Endothelial cell of umbilical vein (primary cell): ENCODE results near the gene SYNJ2BP. TPM values are rescaled to one million over a fixed set of nuclear protein-coding genes. Genes with fewer than 3 reads are reported as not detected.

Experiments used
- BruUV-seq: library from RNA; stranded (reverse); fragments of 400-500 nt; replicated peaks from 2 replicates; lab custom pipeline; 2021; lab: Mats Ljungman, UMichigan
- CTCF ChIA-PET: fragments of 300-600, 350-600 bp; sonication (Branson Sonifier 250); formaldehyde crosslinking; loops from one replicate; lab custom pipeline; 2021; ENCODE audit warnings: antibody characterized with exemption, inconsistent platforms; lab: Charles Lee
- POLR2A ChIA-PET: fragments of 300-600, 350-600 bp; sonication (Branson Sonifier 250); formaldehyde crosslinking; loops from one replicate; lab custom pipeline; 2021; ENCODE audit warnings: antibody characterized with exemption, inconsistent platforms; lab: Charles Lee
- DNase-seq: peaks from one replicate; pipeline ENCODE4 v3.0.0-alpha.2; 2011; ENCODE audit warnings: low read depth, low spot score
- FAIRE-seq: peaks from 2 replicates; lab custom pipeline; 2011; peaks lifted over from hg19 to GRCh38; lab: Jason Lieb, UNC
- H2AFZ ChIP-seq: 2 replicates; pipeline ENCODE4 v1.6.0; 2012; ENCODE audit warnings: low read depth, low read length, control low read depth, inconsistent platforms
- H3K27ac ChIP-seq: 2 replicates; pipeline ENCODE4 v1.5.1; 2011; ENCODE audit warnings: low read depth, mild to moderate bottlenecking, control low read depth, low read length, moderate library complexity; ENCODE audit not compliant: insufficient read depth
- H3K27me3 ChIP-seq, 2 experiments: 2 replicates each; pipeline versions ENCODE4 v1.6.0 to v1.6.1; 2011; ENCODE audit warnings: low read length in 2 of 2, mixed read lengths in 1 of 2; ENCODE audit not compliant: control insufficient read depth in 2 of 2, insufficient read depth in 2 of 2
- H3K36me3 ChIP-seq, 2 experiments: 2 replicates in 1 of 2; 3 replicates in 1 of 2; pipeline ENCODE4 v1.5.1; 2011; ENCODE audit warnings: low read length in 2 of 2, mild to moderate bottlenecking in 1 of 2, moderate library complexity in 1 of 2; ENCODE audit not compliant: control insufficient read depth in 2 of 2, insufficient read depth in 2 of 2; ENCODE audit errors: extremely low read depth in 1 of 2
- H3K4me1 ChIP-seq: 3 replicates; pipeline ENCODE4 v1.5.1; 2011; ENCODE audit warnings: mild to moderate bottlenecking, low read length; ENCODE audit not compliant: control insufficient read depth, insufficient read depth; ENCODE audit errors: extremely low read depth
- H3K4me2 ChIP-seq: 2 replicates; pipeline ENCODE4 v1.6.1; 2011; ENCODE audit warnings: low read length, control low read depth, mixed read lengths; ENCODE audit not compliant: insufficient read depth
- H3K4me3 ChIP-seq, 3 experiments: fragments of 200-600 bp in 1 of 3; sonication (generic), shearing (Covaris generic) in 1 of 3; replicated peaks in 1 of 3; 2 replicates each; pipeline ENCODE4 v1.5.1; 2011 to 2016; ENCODE audit warnings: control low read depth in 3 of 3, low read length in 3 of 3, mild to moderate bottlenecking in 2 of 3, inconsistent platforms in 1 of 3, low read depth in 1 of 3, moderate library complexity in 1 of 3; ENCODE audit not compliant: insufficient read depth in 1 of 3
- H3K79me2 ChIP-seq: 2 replicates; pipeline ENCODE4 v1.6.0; 2012; ENCODE audit warnings: low read length, inconsistent platforms; ENCODE audit not compliant: control insufficient read depth, insufficient read depth
- H3K9ac ChIP-seq: replicated peaks from 2 replicates; pipeline ENCODE3; 2011; ENCODE audit warnings: low read length, control low read depth; ENCODE audit not compliant: insufficient read depth; ENCODE audit errors: extremely low read depth
- H3K9me1 ChIP-seq: replicated peaks from 3 replicates; pipeline ENCODE4 v1.6.0; 2011; ENCODE audit warnings: mild to moderate bottlenecking, low read length; ENCODE audit not compliant: control insufficient read depth, insufficient read depth; ENCODE audit errors: extremely low read depth
- H3K9me3 ChIP-seq: replicated peaks from 2 replicates; pipeline ENCODE4 v1.5.1; 2012; ENCODE audit warnings: low read length, inconsistent platforms; ENCODE audit not compliant: control insufficient read depth, insufficient read depth
- H4K20me1 ChIP-seq: replicated peaks from 2 replicates; pipeline ENCODE3; 2011; ENCODE audit warnings: mild to moderate bottlenecking, low read length; ENCODE audit not compliant: control insufficient read depth, insufficient read depth; ENCODE audit errors: extremely low read depth
- EZH2 ChIP-seq: IDR thresholded peaks from 2 replicates; pipeline ENCODE4 v1.6.1; 2012; ENCODE audit warnings: borderline replicate concordance, low read depth, mild to moderate bottlenecking, moderate library complexity, low read length, inconsistent platforms; ENCODE audit not compliant: severe bottlenecking
- FOS ChIP-seq: IDR thresholded peaks from 2 replicates; pipeline ENCODE4 v1.6.1; 2011; ENCODE audit warnings: mild to moderate bottlenecking, low read length, moderate library complexity, borderline replicate concordance; ENCODE audit not compliant: insufficient read depth
- GATA2 ChIP-seq: IDR thresholded peaks from 2 replicates; pipeline ENCODE4 v1.7.0; 2011; ENCODE audit warnings: low read depth, mild to moderate bottlenecking, moderate library complexity, mixed read lengths, low read length; ENCODE audit not compliant: insufficient read length, insufficient read depth
- JUN ChIP-seq: IDR thresholded peaks from 2 replicates; pipeline ENCODE4 v1.6.1; 2011; ENCODE audit warnings: borderline replicate concordance, low read depth; ENCODE audit not compliant: insufficient read length, insufficient read depth
- MYC ChIP-seq: IDR thresholded peaks from one replicate; pipeline ENCODE4 v1.6.1; 2011; ENCODE audit warnings: mild to moderate bottlenecking, low read depth, low read length
- POLR2A ChIP-seq: IDR thresholded peaks from 2 replicates; pipeline ENCODE4 v1.6.1; 2012; ENCODE audit warnings: low read depth, mild to moderate bottlenecking, control low read depth, low read length
- POLR2AphosphoS5 ChIP-seq: IDR thresholded peaks from 2 replicates; pipeline ENCODE4 v1.6.1; 2012; ENCODE audit warnings: low read depth, mild to moderate bottlenecking, control low read depth, low read length, moderate library complexity; ENCODE audit not compliant: insufficient read depth
- dilution Hi-C: fragments of 300-500 bp; cut with MboI; formaldehyde crosslinking; loops from one replicate; pipeline ENCODE4 v1.15.0; 2019; ENCODE audit warnings: low sequenced_read_pairs; ENCODE audit not compliant: extremely low pct_ligation_motif_present
- intact Hi-C: fragments of 100-400 bp; cut with micrococcal nuclease; formaldehyde crosslinking; loops from one replicate; pipeline ENCODE4 v1.10.0; 2022
- polyA plus RNA-seq, 4 experiments: library from polyadenylated mRNA; depleted of rRNA in 3 of 4; stranded (reverse) in 3 of 4; unstranded in 1 of 4; fragments of >200 nt; gene quantifications; 2 replicates each; pipeline versions ENCODE4 v1.2.1 to v1.2.3, GENCODE V29; 2011 to 2012; ENCODE audit warnings: missing spikeins in 1 of 4
- total RNA-seq: library from RNA; stranded (reverse); gene quantifications from 2 replicates; pipeline ENCODE4 v1.2.3, GENCODE V29; 2021
- TF ChIP-seq, protein P1 (sequence below): IDR thresholded peaks from 2 replicates; pipeline ENCODE4 v1.6.1; 2011; ENCODE audit not compliant: insufficient read depth, insufficient read length
- TF ChIP-seq, protein P2 (sequence below), 2 donors: IDR thresholded peaks; 1 replicate in 1 of 2; 2 replicates in 1 of 2; pipeline ENCODE4 v1.5.1; 2011; ENCODE audit warnings: low read length in 2 of 2, mild to moderate bottlenecking in 2 of 2, moderate library complexity in 2 of 2, control low read depth in 1 of 2, inconsistent platforms in 1 of 2, low read depth in 1 of 2; ENCODE audit not compliant: insufficient read depth in 1 of 2; ENCODE audit errors: extremely low read depth in 1 of 2

SYNJ2BP gene
- total and polyA plus RNA-seq, 2 donors (not counting 3 experiments of a cell fraction or from before 2014, with no cell fraction given): 13.1 to 26.9 TPM

DNA sequence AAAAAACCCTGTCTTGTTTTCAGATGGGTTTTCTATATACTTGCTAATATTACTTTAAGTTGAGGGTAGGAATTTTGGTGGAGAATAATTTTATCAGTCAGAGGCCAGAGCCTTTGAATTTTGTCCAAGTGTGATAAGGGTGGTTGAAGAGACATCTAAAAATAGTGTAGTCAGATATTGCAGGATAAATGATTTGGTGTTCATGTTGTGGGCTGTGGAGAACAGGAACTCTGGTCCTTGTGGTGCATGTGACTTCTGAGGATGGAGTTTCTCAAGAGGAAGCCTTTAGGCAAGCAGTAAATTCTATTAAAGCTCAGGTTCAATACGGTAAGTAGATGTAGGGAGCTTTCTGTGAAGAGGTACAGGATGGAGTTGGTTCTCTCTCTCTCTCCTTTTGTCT is 37.8 kb upstream of the SYNJ2BP start:
- no peaks in the 10 kb centered on the region for H3K79me2 ChIP-seq
- no peak overlapping the region for H2AFZ ChIP-seq
- H3K9me3 ChIP-seq: no peaks in the 10 kb centered on the region
- H3K27ac ChIP-seq: no peak overlapping the region
- dilution Hi-C loops (no loop called here), intact Hi-C loops (no loop called here)
- FAIRE-seq: no peak
- H4K20me1 ChIP-seq: no peaks in the 10 kb centered on the region
- DNase-seq: no peak
- ChIA-PET CTCF (no interaction called here), POLR2A (interaction anchor here (0.6 kb wide), 1 partner anchor 732 kb away, joined by 4 read pairs; no protein-coding TSS in a partner anchor)
- H3K9ac ChIP-seq: no peak overlapping the region
- H3K36me3 ChIP-seq: no peaks in the 10 kb centered on the region
- TF ChIP-seq, protein P1, sequence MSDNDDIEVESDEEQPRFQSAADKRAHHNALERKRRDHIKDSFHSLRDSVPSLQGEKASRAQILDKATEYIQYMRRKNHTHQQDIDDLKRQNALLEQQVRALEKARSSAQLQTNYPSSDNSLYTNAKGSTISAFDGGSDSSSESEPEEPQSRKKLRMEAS: no peak
- TF ChIP-seq GATA2: no peak
- no peak for TF ChIP-seq POLR2A
- no peak for TF ChIP-seq JUN
- no peak for TF ChIP-seq MYC
- TF ChIP-seq FOS: no peak
- TF ChIP-seq POLR2AphosphoS5: no peak
- TF ChIP-seq, protein P2, sequence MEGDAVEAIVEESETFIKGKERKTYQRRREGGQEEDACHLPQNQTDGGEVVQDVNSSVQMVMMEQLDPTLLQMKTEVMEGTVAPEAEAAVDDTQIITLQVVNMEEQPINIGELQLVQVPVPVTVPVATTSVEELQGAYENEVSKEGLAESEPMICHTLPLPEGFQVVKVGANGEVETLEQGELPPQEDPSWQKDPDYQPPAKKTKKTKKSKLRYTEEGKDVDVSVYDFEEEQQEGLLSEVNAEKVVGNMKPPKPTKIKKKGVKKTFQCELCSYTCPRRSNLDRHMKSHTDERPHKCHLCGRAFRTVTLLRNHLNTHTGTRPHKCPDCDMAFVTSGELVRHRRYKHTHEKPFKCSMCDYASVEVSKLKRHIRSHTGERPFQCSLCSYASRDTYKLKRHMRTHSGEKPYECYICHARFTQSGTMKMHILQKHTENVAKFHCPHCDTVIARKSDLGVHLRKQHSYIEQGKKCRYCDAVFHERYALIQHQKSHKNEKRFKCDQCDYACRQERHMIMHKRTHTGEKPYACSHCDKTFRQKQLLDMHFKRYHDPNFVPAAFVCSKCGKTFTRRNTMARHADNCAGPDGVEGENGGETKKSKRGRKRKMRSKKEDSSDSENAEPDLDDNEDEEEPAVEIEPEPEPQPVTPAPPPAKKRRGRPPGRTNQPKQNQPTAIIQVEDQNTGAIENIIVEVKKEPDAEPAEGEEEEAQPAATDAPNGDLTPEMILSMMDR (IDR thresholded peaks at IDR 0.05; ENCODE audit: extremely low read depth in 1 of 2, insufficient read depth in 1 of 2, low read depth in 1 of 2, low read length in 2 of 2): no peak
- no peak for TF ChIP-seq EZH2
- no peak overlapping the region for H3K4me3 ChIP-seq
- no peaks in the 10 kb centered on the region for H3K4me1 ChIP-seq
- no peaks in the 10 kb centered on the region for H3K27me3 ChIP-seq
- H3K4me2 ChIP-seq: no peak overlapping the region
- BruUV-seq: no TSS peak
- H3K9me1 ChIP-seq: no peaks in the 10 kb centered on the region
